Upper lobe of left lung (tissue), 4 donors: ENCODE data around the gene RIOK2.

ENCODE experiments used
- EP300 ChIP-seq, 4 donors: sonication (generic); formaldehyde crosslinking; IDR thresholded peaks; one replicate each; pipeline ENCODE4 v1.5.1; 2017; ENCODE audit warnings: antibody characterized with exemption in 4 of 4, control low read depth in 2 of 4
- POLR2A ChIP-seq, 4 donors: fragments of 450-650 bp; IDR thresholded peaks; one replicate each; pipeline ENCODE4 v1.5.1; 2016 to 2017; ENCODE audit warnings: antibody characterized with exemption in 4 of 4, mild to moderate bottlenecking in 2 of 4
- POLR2AphosphoS5 ChIP-seq, 2 donors: sonication (generic); formaldehyde crosslinking; IDR thresholded peaks; one replicate each; pipeline ENCODE4 v1.5.1; 2017; ENCODE audit warnings: antibody characterized with exemption in 2 of 2
- TF ChIP-seq, protein P1 (sequence below), 6 experiments: fragments of 450-650 bp in 4 of 6; fragments of 200-600 bp in 2 of 6; sonication (generic) in 2 of 6; IDR thresholded peaks; one replicate each; pipeline ENCODE4 v1.5.1; 2016 to 2019; ENCODE audit warnings: antibody characterized with exemption in 6 of 6

DNA sequence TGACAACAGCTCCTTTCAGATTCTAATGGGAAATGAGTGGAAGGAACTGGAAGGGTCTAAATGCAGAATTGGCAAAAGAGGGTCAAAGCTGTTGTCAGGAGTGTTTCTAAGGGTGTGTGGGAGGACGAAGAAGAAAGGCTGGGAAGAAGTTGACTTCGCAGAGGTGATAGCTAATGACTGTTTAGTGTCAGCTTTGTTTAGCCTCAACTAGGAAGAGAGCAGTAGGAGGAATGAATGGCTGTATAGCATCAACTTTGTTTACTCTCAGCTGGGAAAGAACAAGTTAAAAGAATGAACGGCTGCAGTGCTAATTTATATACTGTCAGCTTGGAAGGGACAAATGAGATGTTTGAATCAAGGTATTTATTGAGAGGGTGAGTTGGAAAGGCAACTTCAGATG is 34.8 kb downstream of the RIOK2 start:
- TF ChIP-seq POLR2A (IDR thresholded peaks at IDR 0.05), result no peak
- TF ChIP-seq, protein P1, sequence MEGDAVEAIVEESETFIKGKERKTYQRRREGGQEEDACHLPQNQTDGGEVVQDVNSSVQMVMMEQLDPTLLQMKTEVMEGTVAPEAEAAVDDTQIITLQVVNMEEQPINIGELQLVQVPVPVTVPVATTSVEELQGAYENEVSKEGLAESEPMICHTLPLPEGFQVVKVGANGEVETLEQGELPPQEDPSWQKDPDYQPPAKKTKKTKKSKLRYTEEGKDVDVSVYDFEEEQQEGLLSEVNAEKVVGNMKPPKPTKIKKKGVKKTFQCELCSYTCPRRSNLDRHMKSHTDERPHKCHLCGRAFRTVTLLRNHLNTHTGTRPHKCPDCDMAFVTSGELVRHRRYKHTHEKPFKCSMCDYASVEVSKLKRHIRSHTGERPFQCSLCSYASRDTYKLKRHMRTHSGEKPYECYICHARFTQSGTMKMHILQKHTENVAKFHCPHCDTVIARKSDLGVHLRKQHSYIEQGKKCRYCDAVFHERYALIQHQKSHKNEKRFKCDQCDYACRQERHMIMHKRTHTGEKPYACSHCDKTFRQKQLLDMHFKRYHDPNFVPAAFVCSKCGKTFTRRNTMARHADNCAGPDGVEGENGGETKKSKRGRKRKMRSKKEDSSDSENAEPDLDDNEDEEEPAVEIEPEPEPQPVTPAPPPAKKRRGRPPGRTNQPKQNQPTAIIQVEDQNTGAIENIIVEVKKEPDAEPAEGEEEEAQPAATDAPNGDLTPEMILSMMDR (IDR thresholded peaks at IDR 0.05), result no peak
- TF ChIP-seq POLR2AphosphoS5 (IDR thresholded peaks at IDR 0.05), result no peak
- TF ChIP-seq EP300 (IDR thresholded peaks at IDR 0.05), result no peak
